ENCODE measurements around the gene TIMM10B.

TIMM10B gene

DNA sequence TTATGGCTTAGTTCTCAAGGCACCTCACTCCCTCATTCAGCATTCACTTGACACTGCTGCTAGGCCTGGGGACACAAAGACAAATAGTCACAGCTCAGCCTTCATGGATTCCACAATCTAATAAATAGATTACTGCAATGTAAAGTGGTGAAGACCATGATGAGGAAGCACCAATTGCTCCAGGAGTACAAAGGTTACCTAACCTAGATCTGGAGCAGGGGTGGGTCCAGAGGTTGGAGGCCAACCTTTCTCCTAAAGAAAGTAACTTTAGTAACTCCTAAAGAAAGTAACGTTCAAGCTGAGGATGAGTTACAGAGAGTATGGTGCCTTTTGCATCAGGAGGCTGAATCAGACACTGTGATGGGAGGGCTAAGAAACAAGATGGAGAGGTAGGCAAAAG lies 11.7 kb upstream of the TIMM10B start:
- Histone ChIP-seq H3K9me3 (ENCODE audit: low read length) (no peaks in the 10 kb centered on the region), H3K27ac (ENCODE audit: low read depth, low read length, poor library complexity, severe bottlenecking) (no peak overlapping the region), H3K4me1 (ENCODE audit: insufficient read depth, low read length, severe bottlenecking) (peaks cover 10% of the 10 kb centered on the region), H3K9me2 (ENCODE audit: low read depth, low read length) (no peaks in the 10 kb centered on the region), H3K27me3 (ENCODE audit: insufficient read depth, low read length) (no peaks in the 10 kb centered on the region), H3K9ac (ENCODE audit: low read length) (no peak overlapping the region), H3K4me3 (ENCODE audit: low read depth, low read length, poor library complexity, severe bottlenecking) (no peak overlapping the region), H3K36me3 (ENCODE audit: insufficient read depth, low read length) (no peaks in the 10 kb centered on the region), H3K4me2 (ENCODE audit: low read length) (no peak overlapping the region), H3K79me2 (ENCODE audit: insufficient read depth, low read length) (no peaks in the 10 kb centered on the region), H3F3A (ENCODE audit: insufficient read depth, low read length) (no peaks in the 10 kb centered on the region), H4K20me1 (ENCODE audit: insufficient read depth, low read length) (no peaks in the 10 kb centered on the region), H2AFZ (ENCODE audit: low read length) (no peak overlapping the region)
- no peak for TF ChIP-seq EZH2 (IDR thresholded peaks at IDR 0.05; ENCODE audit: borderline replicate concordance, low read length)
- TF ChIP-seq CTCF (IDR thresholded peaks at IDR 0.05; ENCODE audit: low read length), result no peak

- no peak overlapping the region for H3K9ac ChIP-seq (ENCODE audit: low read length)
- H3K79me2 ChIP-seq (ENCODE audit: insufficient read depth, low read length), result no peaks in the 10 kb centered on the region
- H3K4me2 ChIP-seq (ENCODE audit: low read length), result peak overlapping the region; percentile 93; the same call in 1 of the 2 replicates
- no peak overlapping the region for H2AFZ ChIP-seq (ENCODE audit: low read length)
- peaks cover 10% of the 10 kb centered on the region for H3K4me1 ChIP-seq (ENCODE audit: insufficient read depth, low read length, severe bottlenecking)
- H3F3A ChIP-seq (ENCODE audit: insufficient read depth, low read length), result no peaks in the 10 kb centered on the region
- no peaks in the 10 kb centered on the region for H3K9me3 ChIP-seq (ENCODE audit: low read length)
- no peak for TF ChIP-seq EZH2 (IDR thresholded peaks at IDR 0.05; ENCODE audit: borderline replicate concordance, low read length)
- no peak for TF ChIP-seq CTCF (IDR thresholded peaks at IDR 0.05; ENCODE audit: low read length)
- no peaks in the 10 kb centered on the region for H4K20me1 ChIP-seq (ENCODE audit: insufficient read depth, low read length)
- H3K27ac ChIP-seq (ENCODE audit: low read depth, low read length, poor library complexity, severe bottlenecking), result no peak overlapping the region
- H3K4me3 ChIP-seq (ENCODE audit: low read depth, low read length, poor library complexity, severe bottlenecking), result peak overlapping the region; percentile 75
- peaks cover 19% of the 10 kb centered on the region for H3K36me3 ChIP-seq (ENCODE audit: insufficient read depth, low read length)
- H3K9me2 ChIP-seq (ENCODE audit: low read depth, low read length), result no peaks in the 10 kb centered on the region
- no peaks in the 10 kb centered on the region for H3K27me3 ChIP-seq (ENCODE audit: insufficient read depth, low read length)
These were observed 8.4 kb upstream of the TIMM10B start for GRCh38 chr11:6472934-6473333.

- H3K36me3 ChIP-seq (ENCODE audit: insufficient read depth, low read length), result peaks cover 27% of the 10 kb centered on the region
- H3K27me3 ChIP-seq (ENCODE audit: insufficient read depth, low read length), result no peaks in the 10 kb centered on the region
- no peak within 1 kb of the TSS for H3K27ac ChIP-seq (ENCODE audit: low read depth, low read length, poor library complexity, severe bottlenecking)
- no peaks in the 10 kb centered on the region for H3K79me2 ChIP-seq (ENCODE audit: insufficient read depth, low read length)
- H2AFZ ChIP-seq (ENCODE audit: low read length), result peak within 1 kb of the TSS; percentile 30; the same call in 1 of the 2 replicates
- no peaks in the 10 kb centered on the region for H4K20me1 ChIP-seq (ENCODE audit: insufficient read depth, low read length)
- peak within 1 kb of the TSS; percentile 68 for H3K9ac ChIP-seq (ENCODE audit: low read length)
- no peaks in the 10 kb centered on the region for H3K9me3 ChIP-seq (ENCODE audit: low read length)
- H3F3A ChIP-seq (ENCODE audit: insufficient read depth, low read length), result no peaks in the 10 kb centered on the region
- H3K4me1 ChIP-seq (ENCODE audit: insufficient read depth, low read length, severe bottlenecking), result peaks cover 10% of the 10 kb centered on the region
- H3K4me3 ChIP-seq (ENCODE audit: low read depth, low read length, poor library complexity, severe bottlenecking), result peak within 1 kb of the TSS; percentile 75
- H3K9me2 ChIP-seq (ENCODE audit: low read depth, low read length), result no peaks in the 10 kb centered on the region
- no peak for TF ChIP-seq EZH2 (IDR thresholded peaks at IDR 0.05; ENCODE audit: borderline replicate concordance, low read length)
- no peak for TF ChIP-seq CTCF (IDR thresholded peaks at IDR 0.05; ENCODE audit: low read length)
- H3K4me2 ChIP-seq (ENCODE audit: low read length), result peak within 1 kb of the TSS; percentile 93
These were observed 7.6 kb upstream of the TIMM10B start, which contains the start of gene TRIM3 for GRCh38 chr11:6473451-6474412. Gene TRIM3 (minus strand): TSS chr11:6473941. CDS start chr11:6465695, 8,246 bp downstream.
